Right lung (tissue), 5 donors: Measurements from ENCODE around the gene ATXN1. TPM values are rescaled to one million over a fixed set of nuclear protein-coding genes. Genes with fewer than 3 reads are reported as not detected.
"Not testable (repeated sequence)": the region's sequence is repeated elsewhere in the genome, so short reads cannot be mapped to it uniquely, and the experiment has no call there.

Experiments used
- DNase-seq, 2 donors: peaks; one replicate each; pipeline ENCODE4 v3.0.0-alpha.2; 2013
- polyA plus RNA-seq, 5 donors: library from polyadenylated mRNA; unstranded; fragments of 120-200 nt; gene quantifications; one replicate each; pipeline versions ENCODE4 v1.2.1 to v1.2.3, GENCODE V29; 2013; ENCODE audit warnings: inconsistent platforms in 1 of 5, low replicate concordance in 1 of 5; ENCODE audit not compliant: insufficient read length in 5 of 5, insufficient read depth in 1 of 5

The ATXN1 gene
- polyA plus RNA-seq, 5 donors, result 17.6 to 28.3 (median 25.1) TPM

DNA sequence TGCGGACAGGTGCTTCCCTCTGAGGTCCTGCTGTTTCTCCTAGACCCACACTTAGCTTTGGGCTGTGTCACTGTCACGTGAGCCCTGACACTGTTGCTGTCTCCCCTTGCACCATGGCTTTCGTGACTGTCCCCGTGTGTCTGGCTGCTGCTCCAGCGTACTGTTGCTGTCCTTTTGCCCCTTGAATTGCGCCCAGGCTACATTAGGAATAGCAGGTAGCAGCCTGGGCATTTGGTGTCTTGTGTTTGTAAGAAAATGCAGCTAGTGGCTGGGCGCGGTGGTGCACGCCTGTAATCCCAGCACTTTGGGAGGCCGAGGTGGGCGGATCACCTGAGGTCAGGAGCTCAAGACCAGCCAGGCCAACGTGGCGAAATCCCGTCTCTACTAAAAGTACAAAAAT, 476.8 kb downstream of the ATXN1 start:
- DNase-seq, result no peak

DNA sequence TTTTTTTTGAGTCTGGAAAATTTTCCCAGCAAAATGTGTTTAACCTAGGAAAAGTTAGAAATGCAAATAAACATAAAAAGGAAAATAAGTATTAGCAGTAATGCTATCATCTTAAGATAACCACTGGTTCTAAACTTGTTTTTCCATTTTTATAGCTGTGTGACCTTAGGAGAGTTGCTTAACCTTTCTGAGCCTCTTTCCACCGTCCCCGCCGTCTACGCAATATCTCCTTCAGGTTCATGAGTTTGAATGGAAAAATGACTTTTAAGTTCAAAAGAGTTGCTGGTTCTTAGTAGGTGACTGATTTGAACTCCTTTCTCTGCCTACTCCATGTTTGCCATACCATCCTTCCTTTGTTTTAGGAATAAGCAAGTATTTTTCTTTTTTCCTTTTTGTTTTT, 478.9 kb downstream of the ATXN1 start:
- DNase-seq, result no peak

DNA sequence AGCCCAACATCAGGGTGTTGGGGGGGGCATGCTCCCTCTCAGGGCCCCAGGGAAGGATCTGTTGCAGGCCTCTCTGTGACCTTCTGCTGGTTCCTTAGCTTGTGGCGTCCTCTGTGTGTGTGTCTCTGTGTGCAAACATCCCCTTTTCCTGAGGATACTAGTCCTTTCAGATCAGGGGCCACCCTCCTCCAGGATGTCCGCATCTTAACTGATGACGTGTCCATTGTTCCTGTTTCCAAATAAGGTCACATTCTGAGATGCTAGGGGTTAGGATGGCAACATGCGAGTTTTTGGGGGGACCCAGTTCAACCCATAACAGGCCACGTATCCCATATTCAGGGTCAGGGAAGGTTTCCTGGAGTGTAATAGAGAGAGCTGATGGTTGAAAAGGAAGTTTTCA, 482.0 kb downstream of the ATXN1 start:
- no peak for DNase-seq

DNA sequence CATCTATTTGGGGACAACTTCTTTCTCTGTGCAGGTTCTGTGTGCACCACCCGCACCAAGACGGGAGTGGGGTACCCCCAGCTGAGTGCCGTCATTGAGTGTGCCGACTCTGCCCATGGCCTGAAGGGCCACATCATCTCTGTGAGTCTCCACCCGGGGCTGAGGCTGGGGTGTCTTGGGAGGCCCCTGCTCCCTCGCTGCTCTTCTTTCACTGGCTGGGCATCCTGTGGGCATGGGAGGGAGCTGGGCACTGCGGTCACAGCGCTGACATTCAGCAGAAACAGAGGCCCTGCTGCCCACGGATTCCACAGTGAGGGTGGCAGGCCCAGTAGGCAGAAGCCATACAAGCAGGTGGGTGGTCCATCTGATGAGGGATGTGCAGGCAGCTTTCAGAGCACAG, 482.5 kb downstream of the ATXN1 start:
- no peak for DNase-seq

DNA sequence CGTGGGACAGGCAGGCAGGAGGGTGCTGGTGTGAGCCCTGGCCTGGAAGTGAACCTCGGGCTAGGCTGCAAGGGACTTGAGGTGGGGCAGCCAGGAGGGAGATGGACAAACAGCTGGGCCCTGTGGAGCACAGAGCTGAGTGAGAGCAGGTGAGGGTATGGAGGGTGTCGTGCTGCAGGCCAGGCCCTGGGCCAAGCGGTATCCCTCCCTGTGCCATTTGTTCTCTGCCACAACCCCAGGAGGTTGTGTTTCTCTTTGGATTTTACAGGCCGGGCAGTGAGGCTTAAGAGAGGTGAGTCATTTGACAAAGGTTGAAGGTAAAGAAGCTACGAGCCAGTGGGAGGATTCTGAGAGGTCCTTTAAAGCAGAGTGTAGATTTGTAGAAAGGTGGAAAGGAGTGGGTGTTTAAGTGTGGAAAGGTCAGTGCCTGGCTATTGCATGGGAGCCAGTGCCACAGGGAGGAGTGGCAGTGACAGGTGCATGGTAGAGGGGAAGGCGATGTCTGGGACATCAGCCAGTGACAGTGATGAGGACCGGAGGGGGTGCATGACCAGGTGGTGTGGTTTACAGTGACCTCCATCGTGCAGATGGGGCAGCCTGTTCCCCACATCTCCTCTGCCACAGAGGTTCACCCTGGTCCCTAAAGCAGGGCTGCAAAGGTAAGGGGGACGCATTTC, 483.1 kb downstream of the ATXN1 start:
- DNase-seq, result no peak

DNA sequence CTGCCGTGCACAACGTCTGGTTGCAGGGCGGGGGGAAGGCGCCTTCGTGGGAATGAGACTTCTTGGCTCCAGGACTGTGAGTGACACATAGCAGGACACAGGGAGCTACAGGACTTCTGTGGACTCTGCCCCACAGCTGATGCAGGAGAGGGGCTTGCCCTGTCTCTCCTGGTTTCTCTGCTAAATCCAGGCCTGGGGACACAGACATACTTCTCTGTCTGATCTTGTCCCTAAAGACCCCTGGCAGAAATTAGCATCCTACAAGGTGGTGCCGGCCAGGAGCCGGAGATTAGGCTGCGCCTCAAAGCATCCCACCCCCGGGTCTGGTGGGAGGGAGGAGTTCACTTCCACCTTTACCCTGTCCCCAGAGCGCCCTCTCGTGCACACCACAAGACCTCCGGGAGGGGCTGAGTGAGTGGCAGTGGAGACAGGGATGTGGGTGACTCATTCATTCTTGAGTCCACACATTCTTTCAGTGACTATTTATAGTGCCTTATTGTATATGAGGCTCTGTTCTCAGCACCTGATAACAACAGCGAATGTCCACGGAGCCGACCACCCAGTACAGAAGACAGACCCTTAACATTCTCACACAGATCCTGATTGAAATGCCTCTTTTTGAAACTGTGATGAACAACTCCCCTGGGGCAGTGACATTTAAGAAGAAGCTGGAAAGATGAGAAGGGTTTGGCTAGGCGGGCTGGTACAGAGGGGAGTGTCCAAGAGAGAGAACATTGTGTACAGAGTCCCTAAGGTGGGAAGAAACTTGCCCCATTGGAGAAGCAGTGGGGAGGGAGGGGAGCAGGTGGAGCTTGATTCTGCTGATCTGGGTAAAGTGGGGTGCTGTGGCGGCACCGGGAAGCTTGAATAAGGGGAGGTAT, 483.9 kb downstream of the ATXN1 start:
- no peak for DNase-seq

DNA sequence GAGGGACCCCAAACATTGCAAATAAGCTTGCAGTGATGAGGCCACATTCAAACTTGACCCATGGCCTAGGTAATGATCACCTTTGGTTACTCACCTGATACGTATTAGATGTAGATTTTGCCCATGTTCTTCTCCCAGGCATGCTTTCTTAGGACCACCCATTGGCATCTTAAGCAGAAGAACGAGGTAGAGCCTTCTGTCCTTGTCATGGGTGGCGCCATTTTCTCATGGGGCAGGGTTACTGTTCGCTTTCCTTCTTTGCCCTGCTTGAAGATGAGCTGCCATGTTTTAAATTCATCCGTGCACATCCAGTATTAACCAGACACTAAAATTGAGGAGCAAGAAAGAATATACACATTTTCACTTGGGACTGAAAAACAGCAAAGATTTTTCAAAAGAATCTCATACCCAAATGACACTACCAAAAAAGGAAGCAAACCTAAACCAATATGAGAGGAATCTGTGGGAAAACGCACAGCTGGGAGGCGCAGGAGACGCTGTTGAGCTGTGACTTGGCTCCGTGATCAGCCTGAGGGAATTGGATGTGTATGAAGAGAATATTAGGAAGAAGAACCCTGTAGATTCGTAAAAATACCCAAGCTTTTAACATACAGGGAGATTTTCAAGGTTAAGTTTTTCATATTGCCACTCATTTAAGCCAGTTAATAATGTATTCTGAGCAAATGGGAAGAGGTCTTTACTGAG, 486.2 kb downstream of the ATXN1 start:
- no peak for DNase-seq

DNA sequence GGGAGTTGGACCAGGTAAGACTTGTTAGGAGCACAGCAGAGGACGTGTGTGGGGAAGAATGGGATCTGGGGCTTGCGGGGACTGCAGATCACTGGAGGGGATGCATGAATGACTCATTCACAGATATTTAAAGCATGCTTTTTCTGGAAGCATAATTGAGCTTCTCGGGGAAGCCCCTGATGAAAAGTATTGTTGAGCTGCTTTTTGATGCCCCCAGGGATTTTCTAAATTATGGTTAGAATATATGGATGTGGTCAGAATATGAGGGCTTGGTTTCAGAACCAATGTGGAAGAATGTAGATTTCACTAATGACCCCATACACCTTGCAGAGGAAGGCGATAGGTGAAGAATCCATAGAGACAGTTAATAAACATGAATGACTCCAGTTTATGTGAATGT, 486.8 kb downstream of the ATXN1 start:
- no peak for DNase-seq

DNA sequence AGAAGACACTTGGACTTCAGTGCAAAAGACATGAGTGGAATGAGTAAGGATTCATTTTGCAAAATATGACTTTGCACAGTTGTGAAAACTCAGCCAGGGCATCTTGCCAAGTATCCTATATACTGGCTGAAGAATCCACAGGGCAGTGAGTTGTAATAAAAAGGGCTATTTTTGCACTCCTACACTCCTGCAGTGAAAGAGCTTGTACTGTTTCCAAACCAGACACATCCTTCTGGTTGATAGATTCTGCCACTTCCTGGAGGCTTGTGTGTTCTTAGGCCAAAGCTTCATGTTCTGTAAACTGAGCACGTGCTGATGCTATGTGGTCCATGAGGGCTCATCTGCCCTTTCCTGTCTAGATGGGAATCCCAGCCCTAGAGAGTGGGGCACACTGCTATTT, 488.0 kb downstream of the ATXN1 start:
- peak; percentile 50 to 55 for DNase-seq

DNA sequence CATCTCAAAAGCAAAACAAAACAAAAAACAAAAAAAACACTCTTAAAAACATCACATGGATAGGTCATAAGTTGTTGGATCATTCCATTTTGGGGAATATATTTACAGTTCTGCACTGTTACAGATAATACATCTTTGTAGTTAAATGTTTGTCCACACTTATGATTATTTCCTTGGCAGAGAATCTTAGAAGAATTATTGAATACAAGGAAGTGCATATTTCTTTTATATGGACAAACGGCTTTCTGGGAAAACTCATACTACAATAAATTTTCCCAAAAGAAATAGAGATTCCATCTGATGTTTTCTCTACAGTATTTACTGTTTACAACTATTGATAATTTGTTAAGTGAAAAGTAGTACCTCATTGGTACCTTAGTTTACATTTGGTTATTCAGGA, 489.1 kb downstream of the ATXN1 start:
- DNase-seq, result no peak

DNA sequence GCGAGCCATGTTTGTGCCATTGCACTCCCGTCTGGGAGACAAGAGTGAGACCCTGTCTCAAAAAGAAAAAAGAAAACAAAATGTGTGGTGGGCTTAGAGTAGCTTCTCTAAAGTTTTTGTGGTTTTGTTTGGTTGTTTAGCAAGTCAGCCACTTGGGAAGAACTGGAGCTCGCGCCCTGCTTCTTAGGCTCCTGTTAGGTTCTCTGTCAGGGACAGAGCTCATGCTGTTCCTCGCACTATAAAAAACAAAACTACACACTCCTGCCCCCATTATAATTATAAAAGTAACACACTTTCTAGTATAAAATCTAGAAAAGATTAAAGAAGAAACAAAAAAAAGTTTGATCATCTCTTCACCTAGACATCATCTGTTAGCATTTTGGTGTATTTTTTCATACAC, 489.8 kb downstream of the ATXN1 start:
- DNase-seq, result no peak

DNA sequence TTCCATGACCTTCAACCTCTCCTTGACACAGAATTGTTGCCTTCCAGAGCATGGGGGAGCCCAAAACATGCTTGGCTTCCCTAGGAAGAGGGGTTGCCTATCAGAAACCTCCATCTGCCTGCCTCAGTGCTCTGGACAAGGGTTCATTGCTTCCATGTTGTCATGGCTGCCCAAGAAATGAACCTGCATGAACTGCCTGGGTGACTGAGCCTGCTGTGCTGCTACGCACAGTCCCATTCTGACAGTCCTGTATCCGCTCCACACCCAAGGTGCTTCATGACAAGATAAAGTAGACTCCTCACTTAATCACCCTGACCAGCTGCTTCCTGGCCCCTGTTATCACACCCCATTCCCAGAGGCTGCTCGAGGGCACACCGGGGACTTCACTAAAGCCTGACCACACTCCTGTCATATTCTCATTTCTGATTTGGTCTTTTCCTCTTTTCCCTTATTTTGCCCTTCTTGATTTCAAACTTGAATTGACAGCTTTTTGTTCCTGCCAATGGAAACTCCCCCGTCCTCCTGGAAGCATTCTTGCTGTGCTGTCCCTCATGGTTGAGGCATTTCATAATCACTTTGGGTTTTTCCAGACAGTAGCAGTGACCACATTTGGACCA, 491.0 kb downstream of the ATXN1 start:
- DNase-seq, result no peak

DNA sequence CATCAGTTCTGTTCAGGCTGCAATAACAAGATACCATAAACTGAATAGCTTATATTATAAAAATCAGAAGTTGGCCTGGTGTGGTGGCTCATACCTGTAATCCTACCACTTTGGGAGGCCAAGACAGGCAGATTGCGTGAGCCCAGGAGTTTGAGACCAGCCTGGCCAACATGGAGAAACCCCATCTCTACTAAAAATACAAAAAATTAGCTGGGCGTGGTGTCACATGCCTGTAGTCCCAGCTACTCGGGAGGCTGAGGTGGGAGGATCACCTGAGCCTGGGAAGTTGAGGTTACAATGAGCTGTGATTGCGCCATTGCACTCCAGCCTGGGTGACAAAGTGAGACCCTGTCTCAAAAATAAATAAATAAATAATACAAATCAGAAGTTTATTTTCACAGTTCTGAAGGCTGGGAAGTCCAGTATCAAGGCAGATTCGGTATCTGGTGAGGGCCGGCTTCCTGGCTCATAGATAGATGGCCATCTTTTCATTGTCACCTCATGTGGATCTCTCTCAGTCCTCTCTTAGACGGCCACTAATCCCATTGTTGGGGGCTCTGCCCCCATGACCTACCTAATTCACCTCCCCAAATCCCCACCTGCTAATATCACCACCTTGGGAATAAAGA, 491.7 kb downstream of the ATXN1 start:
- DNase-seq, result not testable (repeated sequence)

DNA sequence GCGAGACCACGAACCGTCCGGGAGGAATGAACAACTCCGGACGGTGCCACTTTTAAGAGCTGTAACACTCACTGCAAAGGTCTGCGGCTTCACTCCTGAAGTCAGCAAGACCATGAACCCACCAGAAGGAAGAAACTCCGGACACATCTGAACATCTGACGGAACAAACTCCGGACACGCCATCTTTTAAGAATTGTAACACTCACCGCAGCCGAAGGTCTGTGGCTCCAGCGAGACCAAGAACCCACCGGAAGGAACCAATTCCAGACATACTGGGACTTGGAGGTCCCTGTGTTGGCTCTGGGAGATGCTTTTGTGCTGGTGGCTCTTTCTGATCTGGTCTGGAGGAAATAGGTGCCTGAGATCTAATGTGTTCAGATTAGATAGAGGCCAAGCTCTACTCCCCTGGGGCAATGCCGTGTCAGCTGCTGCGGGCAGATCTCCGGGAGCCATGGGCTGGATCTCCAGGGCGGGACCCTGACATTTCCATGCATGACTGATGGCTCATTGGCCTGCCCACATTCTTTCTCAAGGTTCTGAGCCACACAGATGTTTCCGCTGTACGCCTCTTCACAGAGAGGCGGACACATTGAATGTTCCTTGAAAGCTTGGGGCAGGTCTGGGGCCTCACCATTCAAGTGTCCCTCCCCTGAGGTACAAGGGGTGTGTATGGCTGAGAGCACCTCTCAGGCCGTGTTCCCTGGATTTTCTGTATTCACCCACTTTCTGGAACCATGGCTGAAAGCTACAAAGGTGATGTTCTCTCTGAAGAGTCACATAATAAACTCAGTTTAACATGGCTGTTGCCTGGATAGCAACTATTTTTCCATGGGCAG, 493.6 kb downstream of the ATXN1 start:
- DNase-seq, result no peak

DNA sequence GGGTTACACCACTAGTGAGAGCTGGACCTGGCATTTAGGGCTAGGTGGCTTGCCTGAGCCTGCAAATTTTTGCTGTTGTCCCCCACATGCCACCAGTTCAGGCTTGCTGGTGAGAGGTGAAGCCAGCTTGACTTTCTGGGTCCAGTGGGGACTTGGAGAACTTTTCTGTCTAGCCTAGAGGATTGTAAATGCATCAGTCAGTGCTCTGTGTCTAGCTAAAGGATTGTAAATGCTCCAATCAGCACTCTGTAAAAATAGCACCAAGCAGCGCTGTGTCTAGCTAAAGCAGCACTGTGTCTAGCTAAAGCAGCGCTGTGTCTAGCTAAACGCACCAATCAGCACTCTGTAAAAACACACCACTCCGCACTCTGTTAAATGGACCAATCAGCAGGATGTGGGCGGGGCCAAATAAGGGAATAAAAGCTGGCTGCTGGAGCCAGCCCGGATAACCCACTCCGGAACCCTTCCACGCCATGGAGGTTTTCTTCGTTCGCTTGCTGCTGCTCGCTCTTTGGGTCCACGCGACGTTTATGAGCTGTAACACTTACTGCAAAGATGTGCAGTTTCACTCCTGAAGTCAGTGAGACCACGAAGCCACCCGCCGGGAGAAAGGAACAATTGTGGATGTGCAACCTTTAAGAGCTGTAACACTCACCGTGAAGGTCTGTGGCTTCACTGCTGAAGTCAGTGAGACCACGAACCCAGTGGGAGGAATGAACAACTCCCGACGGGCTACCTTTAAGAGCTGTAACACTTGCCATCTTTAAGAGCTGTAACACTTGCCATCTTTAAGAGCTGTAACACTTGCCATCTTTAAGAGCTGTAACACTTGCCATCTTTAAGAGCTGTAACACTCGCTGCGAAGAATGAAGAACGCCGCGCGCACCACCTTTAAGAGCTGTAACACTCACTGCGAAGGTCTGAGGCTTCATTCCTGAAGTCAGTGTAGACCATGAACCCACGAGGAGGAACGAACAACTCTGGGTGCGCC, 495.6 kb downstream of the ATXN1 start:
- DNase-seq, result no peak

DNA sequence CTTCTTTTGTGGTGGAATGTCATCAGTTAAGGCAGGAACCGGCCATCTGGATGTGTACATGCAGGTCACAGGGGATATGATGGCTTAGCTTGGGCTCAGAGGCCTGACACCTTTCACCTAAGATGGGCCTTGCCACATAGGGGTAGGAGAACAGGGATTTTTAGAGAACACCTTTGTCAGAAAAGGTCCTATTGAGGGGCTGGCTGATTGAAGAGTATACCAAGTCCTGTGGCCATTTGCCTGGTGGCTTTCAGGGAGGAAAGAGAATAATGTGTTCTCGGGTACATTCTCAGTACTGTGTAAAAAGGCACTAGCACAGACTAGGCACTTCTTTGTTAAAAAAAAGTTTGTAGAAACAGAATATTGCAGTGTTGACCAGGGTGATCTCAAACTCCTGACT, 496.5 kb downstream of the ATXN1 start:
- DNase-seq, result no peak

DNA sequence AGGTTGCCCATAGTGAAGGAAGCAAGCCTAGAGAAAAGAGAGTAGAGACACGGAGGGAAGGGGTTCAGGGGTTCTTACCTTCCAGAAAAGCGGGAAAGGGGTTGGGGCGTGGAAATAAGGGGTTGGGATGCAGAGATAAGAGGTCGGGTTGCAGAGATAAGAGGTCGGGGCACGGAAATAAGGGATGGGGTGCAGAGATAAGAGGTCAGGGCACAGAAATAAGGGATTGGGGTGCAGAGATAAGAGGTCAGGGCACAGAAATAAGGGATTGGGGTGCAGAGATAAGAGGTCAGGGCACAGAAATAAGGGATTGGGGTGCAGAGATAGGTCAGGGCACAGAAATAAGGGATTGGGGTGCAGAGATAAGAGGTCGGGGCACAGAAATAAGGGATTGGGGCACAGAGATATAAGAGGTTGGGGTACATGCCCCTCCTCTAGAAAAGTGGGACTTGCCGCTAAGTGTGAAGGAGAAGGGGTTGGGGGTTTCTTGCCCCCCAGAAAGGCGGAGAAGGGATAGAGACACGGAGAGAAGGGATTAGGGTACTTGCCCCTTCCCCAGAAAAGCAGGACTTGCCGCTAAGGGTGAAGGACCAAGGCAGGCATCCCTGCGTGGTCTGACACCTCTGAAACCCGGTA, 497.7 kb downstream of the ATXN1 start:
- not testable (repeated sequence) for DNase-seq

DNA sequence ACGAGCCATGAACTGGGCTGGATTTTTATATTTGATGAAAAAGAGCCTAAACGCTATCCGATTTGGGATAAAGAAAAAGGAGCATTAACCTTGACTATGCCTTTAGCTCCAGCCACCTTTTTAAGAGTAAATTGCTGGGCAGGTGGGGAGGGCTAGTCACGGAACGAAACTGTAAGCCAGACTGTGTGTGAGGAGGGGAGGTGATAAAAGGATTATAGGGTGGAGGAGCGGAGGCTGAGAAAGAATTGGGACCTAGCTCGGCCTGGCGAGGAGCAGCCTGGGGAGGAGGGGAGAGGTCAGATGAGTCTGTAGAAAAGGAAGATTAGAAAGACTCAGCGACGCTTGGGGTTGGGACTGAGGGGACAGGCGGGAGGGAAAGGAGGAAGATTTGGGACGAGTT, 498.5 kb downstream of the ATXN1 start:
- not testable (repeated sequence) for DNase-seq

DNA sequence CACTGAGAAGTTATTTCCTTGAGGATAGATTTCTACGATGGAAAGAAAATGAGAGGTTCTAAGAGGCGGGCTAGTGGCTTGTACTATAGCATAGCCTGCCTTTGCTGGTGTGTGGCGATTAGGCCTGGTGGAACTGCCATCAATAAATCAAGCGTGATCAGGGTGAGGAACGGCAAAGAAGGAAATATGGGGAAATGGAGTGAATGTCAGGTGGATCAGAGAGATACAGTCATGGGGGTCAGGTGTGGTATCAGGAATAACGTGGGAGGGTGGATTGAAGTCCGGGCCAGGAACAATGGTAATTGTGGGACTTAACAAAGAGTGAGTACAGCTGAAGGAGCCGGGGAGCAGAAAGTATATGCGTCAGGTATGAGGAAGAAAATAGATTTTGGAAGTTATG, 500.7 kb downstream of the ATXN1 start:
- not testable (repeated sequence) for DNase-seq
